ENCODE measurements around the gene TIAL1. TPM values are rescaled to one million over a fixed set of nuclear protein-coding genes. Genes with fewer than 3 reads are reported as not detected.
"Not testable (repeated sequence)": the region's sequence is repeated elsewhere in the genome, so short reads cannot be mapped to it uniquely, and the experiment has no call there.

Gene TIAL1
- total RNA-seq, 2 donors from 2014 or later = 138 to 152 TPM

DNA sequence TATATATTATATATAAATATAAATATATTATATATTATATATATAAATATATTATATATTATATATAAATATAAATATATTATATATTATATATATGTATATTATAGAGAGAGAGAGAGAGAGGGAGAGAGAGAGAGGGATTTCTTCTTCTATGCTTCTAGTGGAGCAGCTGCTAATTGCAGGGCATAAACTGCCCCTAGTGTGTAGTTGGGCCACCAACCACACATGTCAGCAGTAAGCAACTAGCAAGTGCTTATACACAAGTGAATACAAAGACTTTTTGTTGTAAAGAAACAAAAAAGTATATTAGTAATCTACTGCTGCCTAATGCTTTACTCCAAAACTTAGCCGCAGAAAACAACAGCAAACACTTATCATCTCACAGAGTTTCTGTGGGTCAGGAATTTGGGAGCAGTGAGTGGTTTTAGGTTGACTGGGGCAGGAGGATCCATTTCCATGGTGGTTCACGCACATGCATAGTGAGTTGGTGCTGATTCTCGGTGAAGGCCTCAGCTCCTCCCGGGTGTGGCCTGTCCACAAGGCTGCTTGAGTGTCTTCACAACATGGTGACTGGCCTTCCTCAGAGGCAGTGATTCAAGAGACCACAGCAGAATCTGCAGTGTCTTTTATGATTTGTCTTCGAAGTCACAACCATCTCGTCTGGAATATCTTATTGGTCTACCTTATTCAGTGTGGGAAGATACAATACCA is 29.0 kb upstream of the TIAL1 start:
- Mint-ChIP-seq H3K9me3 (no peaks in the 10 kb centered on the region), H3K4me1 (ENCODE audit: low read depth in 2 of 2) (no peaks in the 10 kb centered on the region), H3K27ac (no peak overlapping the region), H3K27me3 (no peaks in the 10 kb centered on the region), H3K36me3 (no peaks in the 10 kb centered on the region), H3K4me3 (no peak overlapping the region)
- DNase-seq (ENCODE audit: low spot score) (no peak), ATAC-seq (no peak)

DNA sequence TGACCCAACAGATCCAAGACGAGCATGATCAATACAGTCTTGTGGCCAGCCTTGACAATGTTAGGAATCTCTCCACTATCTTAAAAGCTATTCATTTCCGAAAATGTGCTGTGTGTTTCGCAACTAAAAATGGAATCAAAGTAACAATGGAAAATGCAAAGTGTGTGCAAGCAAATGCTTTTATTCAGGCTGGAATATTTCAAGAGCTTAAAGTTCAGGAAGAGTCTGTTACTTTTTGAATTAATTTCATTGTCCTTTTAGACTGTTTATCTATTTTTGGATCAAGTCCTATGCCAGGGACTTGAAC is 24.3 kb upstream of the TIAL1 start:
- H3K4me1 Mint-ChIP-seq (ENCODE audit: low read depth in 2 of 2) = no peaks in the 10 kb centered on the region
- H3K36me3 Mint-ChIP-seq = no peaks in the 10 kb centered on the region
- H3K4me3 Mint-ChIP-seq = no peak overlapping the region
- no peaks in the 10 kb centered on the region for H3K9me3 Mint-ChIP-seq
- peaks cover 6 to 7% of the 10 kb centered on the region in 2 donors for H3K27me3 Mint-ChIP-seq
- DNase-seq (ENCODE audit: low spot score) = no peak
- no peak overlapping the region for H3K27ac Mint-ChIP-seq
- no peak for ATAC-seq

DNA sequence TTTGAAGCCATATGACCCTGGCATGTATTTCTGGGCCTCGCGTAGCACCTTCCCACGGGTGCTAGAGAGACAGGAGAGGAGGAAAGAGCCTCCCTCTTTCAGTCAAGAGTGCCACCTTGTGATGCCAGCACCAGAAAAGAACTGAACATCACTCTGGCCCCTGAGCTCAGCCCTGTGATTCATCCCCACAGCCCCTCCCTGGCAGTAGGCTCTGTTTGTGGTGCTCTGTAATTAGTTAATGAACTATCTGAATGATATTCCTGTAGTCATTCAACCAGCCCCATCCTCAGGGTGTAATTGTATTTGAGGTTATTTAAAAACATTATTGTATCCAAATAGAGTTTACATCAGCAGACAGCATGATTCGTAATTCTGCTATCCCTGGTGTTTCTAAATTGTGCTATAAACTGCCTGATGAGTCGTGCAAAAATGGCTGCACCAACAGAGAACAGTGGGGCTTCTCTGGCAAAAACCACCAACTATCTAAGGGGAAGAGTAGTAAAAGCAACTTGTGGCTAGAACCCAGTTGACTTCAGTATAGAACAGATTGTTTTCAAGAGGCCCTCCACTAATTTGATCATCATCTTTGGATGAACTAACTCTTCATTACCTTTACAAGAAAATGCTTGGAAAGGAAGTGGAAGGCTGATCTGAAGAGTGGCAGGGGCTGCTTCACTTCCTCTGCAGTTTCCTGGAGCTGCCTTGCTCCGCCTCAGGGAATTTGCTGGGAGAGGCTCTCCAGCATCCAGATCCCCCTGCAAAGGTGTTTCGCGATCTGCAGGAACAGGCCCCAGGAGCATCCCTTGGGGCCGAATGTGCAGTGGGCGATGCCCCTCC is 23.7 kb upstream of the TIAL1 start:
- no peak overlapping the region for H3K4me3 Mint-ChIP-seq
- ATAC-seq = no peak
- peaks cover 6 to 7% of the 10 kb centered on the region in 2 donors for H3K27me3 Mint-ChIP-seq
- no peak overlapping the region for H3K27ac Mint-ChIP-seq
- no peaks in the 10 kb centered on the region for H3K36me3 Mint-ChIP-seq
- no peaks in the 10 kb centered on the region for H3K9me3 Mint-ChIP-seq
- DNase-seq (ENCODE audit: low spot score) = no peak
- no peaks in the 10 kb centered on the region for H3K4me1 Mint-ChIP-seq (ENCODE audit: low read depth in 2 of 2)

DNA sequence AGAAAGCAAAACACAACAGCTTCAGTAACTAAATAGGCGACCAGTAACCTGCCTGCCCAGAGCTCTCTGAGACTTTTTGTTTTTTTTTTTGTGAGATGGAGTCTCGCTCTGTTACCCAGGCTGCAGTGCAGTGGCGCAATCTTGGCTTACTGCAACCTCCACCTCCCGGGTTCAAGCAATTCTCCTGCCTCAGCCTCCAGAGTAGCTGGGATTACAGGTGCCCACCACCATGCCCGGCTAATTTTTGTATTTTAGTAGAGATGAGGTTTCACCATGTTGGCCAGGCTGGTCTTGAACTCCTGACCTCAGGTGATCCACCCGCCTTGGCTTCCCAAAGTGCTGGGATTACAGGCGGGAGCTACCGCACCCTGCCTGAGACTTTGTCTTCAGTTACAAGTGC is 23.0 kb upstream of the TIAL1 start:
- not testable (repeated sequence) for H3K36me3 Mint-ChIP-seq; ATAC-seq; H3K4me1 Mint-ChIP-seq (ENCODE audit: low read depth in 2 of 2); H3K27ac Mint-ChIP-seq; H3K27me3 Mint-ChIP-seq; DNase-seq (ENCODE audit: low spot score); H3K4me3 Mint-ChIP-seq; H3K9me3 Mint-ChIP-seq

DNA sequence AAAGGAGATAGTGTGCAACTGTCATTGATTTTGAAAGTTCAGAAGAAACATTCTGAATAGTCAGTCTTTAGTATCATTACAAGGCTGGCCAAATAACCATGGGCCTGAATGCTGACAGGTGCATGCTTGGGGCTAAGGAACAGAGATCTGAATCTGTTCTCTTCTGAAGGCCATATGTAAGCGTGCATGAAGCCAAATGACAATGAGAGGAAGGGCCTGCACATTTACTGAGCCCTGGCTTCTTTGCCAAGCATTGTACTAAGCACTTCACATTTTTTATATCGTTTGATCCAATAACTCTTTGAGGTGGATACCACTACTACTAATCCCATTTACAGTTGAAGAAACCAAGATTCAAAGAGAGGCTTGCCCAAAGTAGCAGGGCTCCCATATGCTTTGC is 22.5 kb upstream of the TIAL1 start:
- peaks cover 6 to 7% of the 10 kb centered on the region in 2 donors for H3K27me3 Mint-ChIP-seq
- H3K4me3 Mint-ChIP-seq = no peak overlapping the region
- no peaks in the 10 kb centered on the region for H3K36me3 Mint-ChIP-seq
- DNase-seq (ENCODE audit: low spot score) (no peak), ATAC-seq (no peak)
- H3K27ac Mint-ChIP-seq = no peak overlapping the region
- no peaks in the 10 kb centered on the region for H3K9me3 Mint-ChIP-seq
- no peaks in the 10 kb centered on the region for H3K4me1 Mint-ChIP-seq (ENCODE audit: low read depth in 2 of 2)

DNA sequence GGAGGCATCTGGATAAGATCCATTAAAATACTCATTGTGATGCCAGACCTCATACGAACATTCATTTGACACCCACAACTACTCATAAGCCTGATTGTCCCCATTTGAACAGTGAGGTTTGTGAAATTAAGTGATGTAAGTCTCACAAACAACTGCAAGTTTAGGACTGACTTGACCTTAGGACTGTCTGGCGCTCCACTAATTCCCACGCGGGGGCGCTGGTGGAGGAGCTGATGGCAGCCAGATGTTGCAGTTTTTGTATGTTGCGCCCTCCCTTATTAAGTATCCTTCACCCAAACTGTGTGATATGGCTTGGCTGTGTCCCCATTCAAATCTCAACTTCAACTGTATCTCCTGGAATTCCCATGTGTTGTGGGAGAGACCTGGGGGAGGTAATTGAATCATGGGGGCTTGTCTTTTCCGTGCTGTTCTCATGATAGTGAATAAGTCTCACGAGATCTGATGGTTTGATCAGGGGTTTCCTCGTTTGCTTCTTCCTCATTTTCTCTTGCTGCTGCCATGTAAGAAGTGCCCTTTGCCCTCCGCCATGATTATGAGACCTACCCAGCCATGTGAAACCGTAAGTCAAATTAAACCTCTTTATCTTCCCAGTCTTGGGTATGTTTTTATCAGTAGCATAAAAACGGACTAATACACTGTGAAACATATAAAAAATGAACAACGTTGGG is 20.3 kb upstream of the TIAL1 start:
- no peaks in the 10 kb centered on the region for H3K36me3 Mint-ChIP-seq

DNA sequence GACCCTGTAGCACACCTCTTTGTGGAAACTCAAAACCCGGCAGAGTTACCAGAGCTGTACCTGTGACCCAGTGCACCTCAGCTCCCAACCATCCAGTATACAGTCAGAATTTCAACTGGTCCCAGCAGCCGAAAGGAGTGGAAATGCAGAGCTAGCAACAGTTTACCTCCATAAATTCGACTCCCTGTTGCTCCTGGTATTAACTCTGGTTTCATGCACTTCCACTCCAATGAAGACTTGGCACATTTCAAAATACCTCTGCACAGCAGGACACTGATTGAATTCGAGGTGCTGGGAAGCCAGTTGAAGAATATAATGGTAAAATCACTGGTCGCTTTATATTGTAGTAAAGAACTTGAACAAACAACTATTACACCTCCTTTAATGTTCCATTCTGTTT is 17.9 kb upstream of the TIAL1 start:
- Mint-ChIP-seq H3K27ac (no peak overlapping the region), H3K4me3 (no peak overlapping the region), H3K4me1 (ENCODE audit: low read depth in 2 of 2) (no peaks in the 10 kb centered on the region), H3K27me3 (peaks cover 9 to 19% of the 10 kb centered on the region in 2 donors), H3K36me3 (no peaks in the 10 kb centered on the region), H3K9me3 (no peaks in the 10 kb centered on the region)
- no peak for DNase-seq (ENCODE audit: low spot score)
- ATAC-seq = no peak

More for the DNA sequence above, 20.3 kb upstream of the TIAL1 start:
- H3K9me3 Mint-ChIP-seq = no peaks in the 10 kb centered on the region
- no peak overlapping the region for H3K27ac Mint-ChIP-seq
- H3K4me1 Mint-ChIP-seq (ENCODE audit: low read depth in 2 of 2) = no peaks in the 10 kb centered on the region
- ATAC-seq (no peak), DNase-seq (ENCODE audit: low spot score) (no peak)
- no peak overlapping the region for H3K4me3 Mint-ChIP-seq
- H3K27me3 Mint-ChIP-seq = peaks cover 6 to 7% of the 10 kb centered on the region in 2 donors

DNA sequence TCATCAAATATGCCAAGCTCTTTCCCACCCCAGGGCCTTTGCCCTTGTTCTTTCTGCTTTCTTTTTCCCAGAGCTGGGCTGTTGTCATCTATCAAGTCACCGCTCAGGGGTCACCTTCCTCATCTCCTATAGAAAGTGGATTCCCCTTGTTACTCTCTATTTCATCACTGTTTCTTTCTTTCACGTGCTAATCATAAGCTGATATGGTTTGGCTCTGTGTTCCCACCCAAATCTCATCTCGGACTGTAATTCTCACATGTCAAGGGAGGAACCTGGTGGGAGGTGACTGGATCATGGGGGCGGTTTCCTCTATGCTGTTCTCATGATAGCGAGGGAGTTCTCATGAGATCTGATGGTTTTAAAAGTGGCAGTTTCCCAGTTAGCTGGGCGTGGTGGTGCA is 17.0 kb upstream of the TIAL1 start:
- no peaks in the 10 kb centered on the region for H3K4me1 Mint-ChIP-seq (ENCODE audit: low read depth in 2 of 2)
- no peaks in the 10 kb centered on the region for H3K36me3 Mint-ChIP-seq
- no peak overlapping the region for H3K4me3 Mint-ChIP-seq
- no peak for DNase-seq (ENCODE audit: low spot score)
- H3K27ac Mint-ChIP-seq = no peak overlapping the region
- peaks cover 14 to 19% of the 10 kb centered on the region in 2 donors for H3K27me3 Mint-ChIP-seq
- no peak for ATAC-seq
- no peaks in the 10 kb centered on the region for H3K9me3 Mint-ChIP-seq

DNA sequence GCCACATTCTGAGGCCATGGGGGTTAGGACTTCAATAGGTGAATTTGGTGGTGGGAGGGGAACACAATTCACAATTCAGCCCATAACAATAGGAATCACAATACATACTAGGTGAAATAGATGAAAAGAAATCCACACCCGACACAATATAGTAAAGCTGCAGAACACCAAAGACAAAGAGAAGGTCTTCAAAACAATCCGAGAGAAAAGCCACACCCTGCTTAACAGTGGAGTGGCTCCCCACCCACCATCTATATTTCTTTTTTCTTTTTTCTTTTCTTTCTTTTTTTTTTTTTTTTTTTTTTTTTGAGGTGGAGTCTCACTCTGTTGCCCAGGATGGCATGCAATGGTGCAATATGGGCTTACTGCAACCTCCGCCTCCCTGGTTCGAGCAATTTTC is 14.7 kb upstream of the TIAL1 start:
- H3K4me1 Mint-ChIP-seq (ENCODE audit: low read depth in 2 of 2) = no peaks in the 10 kb centered on the region
- no peak for ATAC-seq
- DNase-seq (ENCODE audit: low spot score) = no peak
- H3K9me3 Mint-ChIP-seq = no peaks in the 10 kb centered on the region
- H3K4me3 Mint-ChIP-seq = no peak overlapping the region
- H3K36me3 Mint-ChIP-seq = no peaks in the 10 kb centered on the region
- H3K27ac Mint-ChIP-seq = no peak overlapping the region
- H3K27me3 Mint-ChIP-seq = peaks cover 8 to 12% of the 10 kb centered on the region in 2 donors

DNA sequence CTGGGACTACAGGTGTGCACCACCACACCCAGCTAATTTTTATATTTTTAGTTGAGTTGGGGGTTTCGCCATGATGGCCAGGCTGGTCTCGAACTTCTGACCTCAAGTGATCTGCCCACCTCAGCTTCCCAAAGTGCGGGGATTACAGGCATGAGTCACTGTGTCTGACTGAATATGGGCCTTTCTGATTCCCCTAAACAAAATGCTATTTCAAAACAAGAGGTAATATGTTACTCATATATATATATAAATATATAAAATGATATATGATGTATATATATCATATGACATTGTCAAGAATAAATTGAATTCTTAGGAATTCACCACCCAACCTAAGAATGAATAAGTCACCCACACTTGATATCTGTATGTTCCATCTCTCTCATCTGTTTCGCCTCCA is 12.8 kb upstream of the TIAL1 start:
- ATAC-seq = no peak
- no peaks in the 10 kb centered on the region for H3K9me3 Mint-ChIP-seq
- peaks cover 8 to 12% of the 10 kb centered on the region in 2 donors for H3K27me3 Mint-ChIP-seq

DNA sequence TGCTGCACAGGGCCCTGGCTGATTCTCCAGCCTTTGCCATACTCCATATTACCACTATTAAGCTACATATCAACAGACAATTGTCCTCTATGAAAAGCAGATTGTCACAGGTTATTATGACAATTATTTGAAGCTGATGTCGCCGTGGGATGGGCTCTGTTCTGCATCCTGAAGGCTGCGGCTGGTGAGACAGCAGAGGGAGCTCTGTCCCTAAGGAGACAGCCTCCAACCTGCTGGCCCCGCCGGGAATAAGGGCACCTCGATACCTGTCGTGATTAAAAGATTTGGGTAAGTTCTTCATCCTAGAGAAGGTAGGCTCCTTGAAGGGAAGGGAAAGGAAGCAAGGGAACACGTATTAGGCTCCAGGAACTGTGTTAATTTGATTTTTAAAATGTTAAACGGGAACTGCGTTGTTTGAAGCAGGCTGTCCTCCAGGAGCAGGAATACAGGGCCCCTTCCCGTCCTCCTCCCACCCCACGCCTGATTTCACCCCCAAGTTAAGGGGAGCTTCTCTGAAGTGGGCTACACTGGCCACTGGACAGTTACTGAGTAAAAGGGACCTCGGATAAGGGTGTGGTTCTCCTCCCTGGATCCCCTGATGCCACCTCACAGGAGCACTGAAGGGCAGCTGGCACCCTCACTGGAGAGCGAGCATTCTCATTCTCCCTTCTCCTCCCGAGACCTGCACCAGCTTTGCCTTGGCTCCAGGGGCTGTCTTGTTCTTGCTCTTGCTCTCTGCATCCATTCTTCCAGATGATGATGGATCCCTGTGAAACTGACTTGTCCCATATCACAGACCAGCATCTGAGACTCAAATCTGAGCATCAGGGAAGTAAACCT is 11.8 kb upstream of the TIAL1 start:
- ATAC-seq = no peak
- Mint-ChIP-seq H3K27ac (no peak overlapping the region), H3K4me1 (ENCODE audit: low read depth in 2 of 2) (no peaks in the 10 kb centered on the region), H3K9me3 (no peaks in the 10 kb centered on the region), H3K4me3 (no peak overlapping the region), H3K27me3 (peaks cover 8 to 12% of the 10 kb centered on the region in 2 donors), H3K36me3 (no peaks in the 10 kb centered on the region)
- no peak for DNase-seq (ENCODE audit: low spot score)

More for the DNA sequence above, 12.8 kb upstream of the TIAL1 start:
- H3K27ac Mint-ChIP-seq = no peak overlapping the region
- no peaks in the 10 kb centered on the region for H3K36me3 Mint-ChIP-seq
- no peak overlapping the region for H3K4me3 Mint-ChIP-seq
- H3K4me1 Mint-ChIP-seq (ENCODE audit: low read depth in 2 of 2) = no peaks in the 10 kb centered on the region
- DNase-seq (ENCODE audit: low spot score) = no peak

DNA sequence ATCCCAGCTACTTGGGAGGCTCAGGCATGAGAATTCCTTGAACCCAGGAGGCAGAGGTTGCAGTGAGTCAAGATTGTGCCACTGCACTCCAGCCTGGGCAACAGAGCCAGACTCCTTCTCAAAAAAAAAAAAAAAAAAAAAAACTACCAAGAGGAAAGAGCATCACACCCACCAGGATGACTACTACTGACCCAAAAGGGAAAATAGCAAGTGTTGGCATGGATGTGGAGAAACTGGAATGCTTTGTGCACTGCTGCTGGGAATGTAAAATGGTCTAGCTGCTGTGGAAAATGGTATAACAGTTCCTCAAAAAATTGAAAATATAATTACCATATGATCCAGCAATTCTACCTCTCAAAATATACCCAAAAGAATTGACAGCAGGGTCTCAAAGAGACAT is 7.7 kb upstream of the TIAL1 start:
- H3K27me3 Mint-ChIP-seq = peaks cover 0 to 5% of the 10 kb centered on the region in 2 donors
- H3K36me3 Mint-ChIP-seq = no peaks in the 10 kb centered on the region
- no peak overlapping the region for H3K4me3 Mint-ChIP-seq
- H3K9me3 Mint-ChIP-seq = no peaks in the 10 kb centered on the region
- DNase-seq (ENCODE audit: low spot score) (no peak), ATAC-seq (no peak)
- H3K4me1 Mint-ChIP-seq (ENCODE audit: low read depth in 2 of 2) = no peaks in the 10 kb centered on the region
- no peak overlapping the region for H3K27ac Mint-ChIP-seq

DNA sequence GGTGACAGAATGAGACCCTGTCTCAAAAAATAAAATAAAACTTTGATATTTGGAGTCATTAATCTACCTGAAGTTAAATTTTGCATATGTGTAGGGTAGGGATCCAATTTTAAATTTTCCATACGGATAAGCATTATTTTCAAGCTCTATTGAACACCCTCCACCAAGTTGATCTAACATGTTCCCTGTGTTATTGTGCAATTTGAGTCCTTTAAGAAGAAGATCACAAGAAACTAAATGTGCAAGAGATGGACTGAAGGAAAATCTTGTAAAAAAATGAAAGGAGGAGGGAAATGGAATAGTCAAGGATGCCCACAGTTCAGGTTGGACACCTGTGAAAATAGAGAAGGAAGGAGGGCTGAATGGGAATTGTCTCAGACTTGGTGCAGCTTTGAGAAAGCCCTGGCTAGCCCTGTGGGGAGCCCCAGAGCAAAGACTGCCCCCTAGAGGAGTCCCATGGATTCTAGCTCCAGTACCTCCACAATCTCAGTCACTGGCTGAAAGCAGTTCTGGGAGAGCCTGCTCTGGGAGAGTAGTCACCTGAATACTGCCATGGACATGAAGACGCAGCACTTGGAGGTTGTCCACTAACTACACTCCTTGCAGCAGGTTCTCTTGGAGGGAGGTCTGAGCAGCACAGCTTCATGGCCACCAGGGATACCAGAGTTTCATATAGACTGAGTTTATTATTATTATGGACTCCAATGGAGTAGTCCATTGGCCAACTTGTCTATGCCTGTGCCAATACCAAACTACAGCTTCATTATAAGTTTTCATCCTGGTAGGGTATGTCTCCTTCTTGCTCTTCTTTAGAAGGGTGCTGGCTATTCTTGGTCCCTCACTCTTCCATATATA is 5.7 kb upstream of the TIAL1 start:
- no peak for DNase-seq (ENCODE audit: low spot score)
- H3K4me3 Mint-ChIP-seq = no peak overlapping the region
- ATAC-seq = peak; percentile 67 to 68
- no peaks in the 10 kb centered on the region for H3K36me3 Mint-ChIP-seq
- H3K4me1 Mint-ChIP-seq (ENCODE audit: low read depth in 2 of 2) = peaks cover 4 to 7% of the 10 kb centered on the region in 2 donors
- H3K27ac Mint-ChIP-seq = no peak overlapping the region
- no peaks in the 10 kb centered on the region for H3K9me3 Mint-ChIP-seq
- H3K27me3 Mint-ChIP-seq = no peaks in the 10 kb centered on the region

All from natural killer cell treated with Interleukin-12 subunit alpha and Interleukin-12 subunit beta and Interleukin-15 and Interleukin-18, amount 100 ng/mL, for 72 hours (primary cell).